HG02763 (cell line): ENCODE measurements around the gene SSTR3.
"Not testable (repeated sequence)": the region's sequence is repeated elsewhere in the genome, so short reads cannot be mapped to it uniquely, and the experiment has no call there.

ENCODE experiments used
- ATAC-seq: cut with Tn5 transposase; IDR thresholded peaks from one replicate; pipeline ENCODE4 v1.9.1; 2021; ENCODE audit warnings: mild to moderate bottlenecking, moderate library complexity; ENCODE audit not compliant: unreplicated experiment

SSTR3 gene

DNA sequence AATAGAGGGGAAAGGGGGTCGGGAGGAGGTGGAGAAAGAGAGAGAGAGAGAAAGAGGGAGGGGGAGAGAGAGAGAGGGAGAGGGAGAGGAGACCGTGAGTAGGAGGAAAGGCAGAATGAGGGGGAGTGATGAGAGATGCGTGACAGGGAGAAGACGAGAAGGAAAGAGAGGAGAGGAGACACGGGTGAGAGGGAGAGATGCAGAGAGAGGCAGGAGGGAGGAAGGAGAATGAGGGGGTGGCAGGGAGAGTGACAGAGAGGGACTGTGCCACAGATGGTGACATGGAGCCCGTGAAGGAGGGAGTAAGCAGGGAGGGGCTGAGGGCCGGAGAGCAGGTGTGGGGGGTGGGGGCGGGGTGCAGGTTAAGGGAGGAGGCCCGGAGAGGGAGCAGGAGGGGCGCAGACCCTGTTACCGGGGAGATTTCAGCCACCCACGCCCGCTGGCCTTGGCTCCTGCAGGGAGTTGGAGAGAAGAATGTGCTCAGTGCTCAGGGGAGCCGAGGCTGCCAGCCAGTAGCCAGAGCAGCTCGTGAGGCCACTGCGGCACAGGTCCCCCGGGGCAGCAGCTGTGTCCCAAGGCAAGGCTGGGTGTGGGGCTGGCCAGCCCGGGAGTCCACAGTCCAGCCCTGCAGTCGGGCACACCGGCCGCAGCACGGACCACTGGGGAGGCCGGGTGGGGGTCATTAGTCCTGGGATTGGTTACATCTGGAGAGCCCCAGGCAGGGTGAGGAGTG lies at the start of gene SSTR3:
Gene SSTR3 (minus strand): TSS at position 304 of the 733 bp plus-strand sequence. CDS start 4,674 bp downstream, outside the sequence.
- ATAC-seq = no peak

DNA sequence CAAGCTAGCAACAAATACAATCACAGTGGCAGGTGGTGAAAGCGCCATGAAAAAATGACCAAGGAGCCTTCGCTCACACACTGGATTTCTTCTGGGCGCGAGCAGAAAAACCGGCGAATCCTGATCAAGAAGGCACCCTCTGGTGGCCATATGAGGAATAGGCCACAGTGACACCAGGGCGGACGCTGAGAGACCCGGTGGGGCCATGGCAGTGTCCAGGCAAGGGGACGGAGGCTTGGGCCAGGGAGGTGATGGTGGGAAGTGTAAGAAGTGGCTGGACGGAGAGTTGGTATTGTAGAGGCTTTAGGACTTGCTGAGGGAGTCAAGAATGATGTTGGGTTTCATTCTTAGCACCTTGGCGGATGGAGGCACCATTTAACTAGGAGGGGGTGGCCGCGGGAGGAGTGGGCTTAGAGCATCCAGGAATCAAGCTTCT lies 48.6 kb upstream of the SSTR3 start:
- ATAC-seq = no peak

DNA sequence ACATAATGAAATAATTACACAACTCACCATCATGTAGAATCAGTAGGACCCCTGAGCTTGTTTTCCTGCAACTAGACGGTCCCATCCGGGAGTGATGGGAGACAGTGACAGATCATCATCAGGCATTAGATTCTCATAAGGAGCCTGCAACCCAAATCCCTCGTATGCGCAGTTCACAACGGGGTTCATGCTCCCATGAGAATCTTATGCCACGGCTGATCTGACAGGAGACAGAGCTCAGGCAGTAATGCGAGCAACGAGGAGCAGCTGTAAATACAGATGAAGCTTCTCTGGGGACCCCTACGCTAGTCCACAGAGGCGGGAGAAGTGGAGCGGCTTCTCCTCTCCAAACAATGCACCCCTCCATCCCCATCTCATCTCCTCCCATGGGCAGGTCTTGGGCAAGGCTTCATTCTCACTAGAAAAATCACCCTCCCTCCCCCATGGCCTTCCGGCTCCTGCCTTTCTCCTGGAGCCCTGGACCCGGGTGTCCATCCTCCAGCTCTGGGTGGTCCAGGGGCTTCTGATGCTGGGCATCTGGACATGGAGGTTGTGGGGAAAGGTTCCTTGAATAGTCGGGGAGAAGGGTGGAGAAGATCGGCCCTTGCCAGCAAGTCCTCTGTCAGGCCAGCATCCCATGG lies 48.0 kb upstream of the SSTR3 start:
- no peak for ATAC-seq

DNA sequence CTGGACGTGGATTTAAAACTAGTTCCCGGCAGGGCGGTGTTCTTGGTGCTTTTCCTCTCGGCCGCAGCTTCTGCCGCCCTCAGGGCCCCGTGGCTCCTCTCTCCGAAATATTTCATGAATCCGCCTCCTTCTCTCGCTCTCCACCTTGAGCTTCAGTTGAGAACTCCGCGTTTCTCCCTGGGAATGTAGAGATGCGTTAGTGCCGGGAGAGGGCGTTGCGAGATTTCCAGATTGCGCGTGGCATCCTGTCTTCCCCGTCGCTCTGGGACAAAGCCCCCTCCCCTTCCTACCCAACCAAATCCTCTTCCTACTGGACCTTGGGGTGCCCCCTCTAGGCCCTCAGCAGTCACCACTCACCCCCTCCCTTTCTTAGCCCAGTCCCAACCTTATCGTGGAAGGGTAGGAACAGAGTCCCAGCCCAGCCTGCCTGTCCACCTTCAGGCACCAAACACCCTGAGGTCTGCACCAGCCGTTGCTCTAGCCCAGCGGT lies 47.3 kb upstream of the SSTR3 start:
- no peak for ATAC-seq

DNA sequence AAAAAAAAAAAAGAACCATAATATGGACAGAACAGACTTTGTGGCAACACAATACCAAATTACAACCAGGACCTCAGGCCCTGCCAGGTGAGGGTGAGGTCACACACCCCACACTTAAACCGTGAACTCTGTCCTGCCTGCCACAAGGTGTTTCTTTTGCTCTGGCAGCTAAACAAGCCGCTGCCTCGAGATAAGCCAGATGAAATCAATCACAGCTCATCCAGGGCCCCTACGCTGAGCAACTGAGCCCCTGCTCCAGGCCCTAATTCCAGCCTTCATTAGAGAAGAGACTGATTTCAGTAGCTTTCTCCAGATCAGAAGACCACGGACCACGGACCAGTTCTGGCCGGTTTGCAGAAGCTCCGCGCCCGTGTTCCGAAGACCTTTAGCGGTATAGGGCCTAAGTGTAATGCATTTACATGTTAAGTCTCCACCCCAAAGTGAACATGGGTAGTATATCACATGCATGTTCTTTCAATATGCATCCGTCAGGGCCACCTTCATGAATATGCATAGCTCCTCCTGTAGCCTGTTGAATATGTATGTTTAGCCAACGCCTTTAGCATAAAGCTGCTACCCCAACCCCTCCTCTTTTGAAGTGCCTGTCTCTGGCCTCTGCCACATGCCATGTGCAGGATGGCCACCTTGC lies 46.6 kb upstream of the SSTR3 start:
- no peak for ATAC-seq

DNA sequence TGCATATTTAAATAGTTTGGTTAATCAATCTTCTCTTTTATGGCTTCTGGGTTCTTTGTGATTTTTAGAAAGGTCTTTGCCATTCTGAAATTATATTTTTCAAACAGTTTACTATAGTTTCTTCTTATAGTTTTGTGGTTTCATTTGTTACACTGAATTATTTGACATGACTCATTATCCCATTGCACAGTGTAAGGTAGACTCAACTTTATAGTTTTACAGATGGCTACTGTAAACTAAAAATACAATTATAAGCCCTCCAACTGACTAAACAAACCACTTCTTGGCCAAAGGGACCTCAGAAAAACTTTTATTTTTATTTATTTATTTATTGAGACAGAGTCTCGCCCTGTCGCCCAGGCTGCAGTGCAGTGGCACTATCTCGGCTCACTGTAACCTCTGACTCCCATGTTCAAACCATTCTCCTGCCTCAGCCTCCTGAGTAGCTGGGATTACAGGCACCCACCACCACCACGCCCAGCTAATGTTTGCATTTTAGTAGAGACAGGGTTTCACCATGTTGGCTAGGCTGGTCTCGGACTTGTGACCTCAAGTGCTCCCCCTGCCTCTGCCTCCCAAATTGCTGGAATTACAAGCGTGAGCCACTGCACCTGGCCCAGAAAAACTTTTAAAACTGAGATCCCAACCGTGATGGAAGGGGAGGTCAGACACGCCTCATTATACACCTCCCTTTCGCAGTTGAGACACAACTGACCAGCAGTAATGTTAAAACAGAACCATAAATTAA lies 45.9 kb upstream of the SSTR3 start:
- no peak for ATAC-seq

DNA sequence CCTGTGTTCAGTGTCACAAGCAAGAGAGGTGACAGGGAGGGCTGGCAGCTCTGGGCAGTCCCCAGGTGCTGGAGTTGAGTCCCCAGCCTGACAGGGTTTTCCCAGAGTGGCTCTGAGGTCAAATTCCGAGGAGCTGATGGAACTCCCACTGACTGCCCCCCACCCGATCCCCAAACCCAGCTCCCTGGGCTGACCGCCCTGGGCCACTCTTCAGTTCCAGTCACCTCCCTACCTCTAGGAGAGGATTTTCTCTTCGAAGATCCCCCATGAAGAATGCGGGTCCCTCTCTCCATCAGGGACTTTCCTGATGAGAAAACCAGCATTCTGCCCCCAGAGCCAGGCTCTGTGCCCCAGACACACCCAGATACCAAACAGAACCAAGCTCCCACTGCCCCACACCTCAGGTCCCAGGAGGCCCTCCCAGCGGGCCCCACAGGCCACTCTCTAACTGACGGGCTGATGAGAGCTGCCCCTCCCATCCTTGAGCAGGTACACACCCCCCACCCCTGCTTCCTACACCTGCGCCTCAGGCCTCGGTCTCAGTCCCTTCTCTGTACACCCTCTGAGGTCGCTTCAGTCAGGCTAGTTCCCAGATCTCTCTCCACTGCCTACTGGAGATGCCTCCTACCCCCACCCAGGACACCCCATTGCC lies 43.9 kb upstream of the SSTR3 start:
- no peak for ATAC-seq

DNA sequence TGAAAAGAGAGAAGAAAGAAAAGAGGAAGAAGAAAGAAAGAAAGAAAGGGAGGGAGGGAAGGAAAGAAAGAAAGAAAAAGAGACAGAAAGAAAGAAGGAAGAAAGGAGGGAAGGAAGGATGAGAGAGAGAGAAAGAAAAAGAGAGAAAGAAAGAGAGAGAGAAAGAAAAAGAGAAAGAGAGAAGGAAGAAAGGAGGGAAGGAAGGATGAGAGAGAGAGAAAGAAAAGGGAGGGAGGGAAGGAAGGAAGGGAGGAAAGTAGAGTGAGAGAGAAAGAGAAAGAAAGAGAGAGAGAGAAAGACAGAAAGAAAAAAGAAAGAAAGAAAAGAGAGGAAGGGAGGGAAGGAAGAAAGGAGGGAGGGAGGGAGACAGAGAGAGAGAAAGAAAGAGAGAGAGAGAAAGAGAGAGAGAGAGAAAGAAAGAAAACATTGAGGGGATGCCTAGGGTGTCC lies 43.3 kb upstream of the SSTR3 start:
- ATAC-seq = no peak

DNA sequence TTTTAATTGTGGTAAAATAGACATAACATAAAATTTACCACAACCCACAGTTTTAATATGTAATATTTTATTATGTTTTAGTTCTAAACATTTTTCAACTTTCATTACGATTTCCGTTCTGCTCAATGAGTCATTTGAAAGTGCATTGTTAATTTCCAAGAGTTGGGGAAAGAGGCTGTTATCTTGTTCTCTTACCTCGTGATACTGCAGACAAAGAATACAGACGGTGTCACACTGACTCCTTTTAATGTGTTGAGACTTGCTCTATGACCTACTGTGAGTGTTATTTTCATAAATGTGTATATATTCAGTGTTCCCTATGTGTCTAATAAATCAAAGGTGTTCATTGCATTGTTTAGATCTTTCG lies 42.6 kb upstream of the SSTR3 start:
- no peak for ATAC-seq

DNA sequence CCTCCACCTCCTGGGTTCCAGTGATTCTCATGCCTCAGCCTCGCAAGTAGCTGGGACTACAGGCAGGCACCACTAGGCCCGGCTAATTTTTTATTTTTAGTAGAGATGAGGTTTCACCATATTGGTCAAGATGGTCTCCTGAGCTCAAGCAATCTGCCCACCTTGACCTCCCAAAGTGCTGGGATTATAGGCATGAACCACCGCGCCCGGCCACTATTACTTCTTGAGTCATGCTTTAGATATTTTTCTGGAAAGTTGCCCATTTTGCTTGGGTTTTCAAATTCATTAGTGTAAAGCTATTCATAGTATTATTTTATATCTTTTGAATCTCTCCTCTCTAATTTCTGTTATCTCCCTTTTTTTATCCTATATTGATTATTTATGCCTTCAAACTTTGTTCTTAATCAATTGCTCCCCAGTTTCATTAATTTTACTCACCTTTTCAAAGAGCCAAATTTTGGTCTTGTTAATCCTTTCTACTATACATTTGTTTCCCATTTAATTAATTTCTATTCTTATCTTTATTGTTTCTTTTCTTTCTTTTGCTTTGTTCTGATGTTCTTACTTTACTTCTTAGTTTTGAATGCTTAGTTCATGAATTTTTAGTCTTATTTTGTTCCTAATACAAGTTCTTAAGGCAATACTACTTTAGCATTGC lies 42.1 kb upstream of the SSTR3 start:
- ATAC-seq = no peak

DNA sequence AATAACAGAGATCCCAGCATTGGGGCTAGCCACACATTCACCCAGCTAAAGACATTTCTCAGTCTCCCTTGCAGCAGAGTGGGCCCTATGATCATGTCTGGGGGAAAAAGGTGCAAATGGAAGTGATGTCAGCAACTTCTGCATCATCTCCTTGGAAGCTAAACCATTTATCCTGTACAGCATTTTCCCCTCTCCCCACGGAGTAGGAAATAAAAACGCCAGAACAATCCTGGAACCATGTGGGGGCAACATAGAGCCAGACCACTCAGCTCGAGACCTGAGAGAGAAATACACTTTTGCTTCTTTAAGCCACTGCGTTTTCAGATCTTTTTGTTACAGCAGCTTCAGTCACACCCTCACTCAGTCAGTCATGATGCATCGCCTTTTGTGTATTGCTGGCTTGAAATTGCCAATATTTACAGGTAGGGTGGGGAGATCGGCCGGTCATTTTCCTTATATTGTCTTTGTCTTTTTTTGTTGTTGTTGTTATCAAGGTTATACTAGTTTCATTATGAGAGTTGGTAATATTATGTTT lies 40.9 kb upstream of the SSTR3 start:
- ATAC-seq = no peak

DNA sequence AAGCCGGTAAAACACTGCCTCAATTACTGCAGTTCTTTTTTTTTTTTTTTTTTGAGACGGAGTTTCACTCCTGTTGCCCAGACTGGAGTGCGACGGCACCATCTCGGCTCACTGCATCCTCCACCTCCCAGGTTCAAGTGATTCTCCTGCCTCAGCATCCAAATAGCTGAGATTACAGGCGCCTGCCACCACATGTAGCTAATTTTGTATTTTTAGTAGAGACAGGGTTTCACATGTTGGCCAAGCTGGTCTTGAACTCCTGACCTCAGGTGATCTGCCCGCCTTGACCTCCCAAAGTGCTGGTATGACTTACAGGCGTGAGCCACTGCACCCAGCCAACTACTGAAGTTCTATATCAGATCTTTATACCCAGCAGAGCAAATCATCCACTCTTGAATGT lies 39.6 kb upstream of the SSTR3 start:
- ATAC-seq = not testable (repeated sequence)

DNA sequence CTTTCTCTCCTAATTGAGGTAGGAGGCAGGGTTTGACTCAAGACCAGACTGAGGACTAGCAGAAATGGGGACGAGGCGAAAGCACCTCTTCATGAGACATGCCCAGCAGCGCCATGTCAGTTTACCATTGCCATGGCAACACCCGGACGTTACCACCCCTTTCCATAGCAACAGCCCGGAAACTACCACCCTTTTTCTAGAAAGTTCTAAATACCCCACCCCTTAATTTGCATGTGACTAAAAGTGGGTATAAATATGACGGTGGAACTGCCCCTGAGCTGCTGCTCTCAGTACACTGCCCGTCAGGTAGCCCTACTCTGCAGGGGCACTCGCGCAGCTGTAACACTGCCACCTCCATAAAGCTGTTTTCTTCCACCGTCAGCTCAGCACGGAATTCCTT lies 37.7 kb upstream of the SSTR3 start:
- no peak for ATAC-seq

DNA sequence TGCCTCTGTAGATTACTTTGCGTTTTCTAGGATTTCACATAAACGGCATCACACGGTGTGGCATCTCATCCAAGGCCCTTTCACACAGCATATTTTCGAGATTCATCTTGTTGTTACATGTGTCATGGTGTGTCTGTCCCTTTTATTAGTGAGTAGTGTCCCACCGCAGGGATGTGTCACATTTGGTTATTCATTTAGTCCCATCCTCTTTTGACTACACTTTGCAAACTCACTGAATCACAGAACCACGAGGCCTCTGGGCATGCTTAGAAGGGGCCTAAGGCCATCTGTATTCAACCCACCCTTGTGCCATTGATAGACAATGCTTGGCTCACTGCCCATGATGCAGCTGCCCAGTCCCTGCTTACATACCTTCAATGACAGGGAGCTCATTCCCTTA lies 36.0 kb upstream of the SSTR3 start:
- ATAC-seq = no peak

DNA sequence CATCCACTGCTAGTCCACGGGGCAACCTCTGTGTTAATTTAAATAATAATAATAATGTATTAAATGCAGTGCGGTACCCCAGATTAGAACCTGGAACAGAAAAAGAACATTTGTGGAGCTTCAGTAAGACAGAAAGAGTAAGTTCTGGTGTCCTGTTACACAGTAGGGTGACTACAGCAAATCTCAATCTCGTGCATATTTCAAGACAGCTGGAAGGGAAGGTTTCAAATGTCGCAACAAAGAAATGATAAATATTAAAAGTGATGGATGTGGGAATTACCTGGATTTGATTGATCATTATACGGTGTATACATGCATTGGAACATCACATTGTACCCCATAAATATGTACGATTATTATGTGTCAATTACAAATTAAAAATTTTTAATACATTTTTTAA lies 33.5 kb upstream of the SSTR3 start:
- no peak for ATAC-seq

DNA sequence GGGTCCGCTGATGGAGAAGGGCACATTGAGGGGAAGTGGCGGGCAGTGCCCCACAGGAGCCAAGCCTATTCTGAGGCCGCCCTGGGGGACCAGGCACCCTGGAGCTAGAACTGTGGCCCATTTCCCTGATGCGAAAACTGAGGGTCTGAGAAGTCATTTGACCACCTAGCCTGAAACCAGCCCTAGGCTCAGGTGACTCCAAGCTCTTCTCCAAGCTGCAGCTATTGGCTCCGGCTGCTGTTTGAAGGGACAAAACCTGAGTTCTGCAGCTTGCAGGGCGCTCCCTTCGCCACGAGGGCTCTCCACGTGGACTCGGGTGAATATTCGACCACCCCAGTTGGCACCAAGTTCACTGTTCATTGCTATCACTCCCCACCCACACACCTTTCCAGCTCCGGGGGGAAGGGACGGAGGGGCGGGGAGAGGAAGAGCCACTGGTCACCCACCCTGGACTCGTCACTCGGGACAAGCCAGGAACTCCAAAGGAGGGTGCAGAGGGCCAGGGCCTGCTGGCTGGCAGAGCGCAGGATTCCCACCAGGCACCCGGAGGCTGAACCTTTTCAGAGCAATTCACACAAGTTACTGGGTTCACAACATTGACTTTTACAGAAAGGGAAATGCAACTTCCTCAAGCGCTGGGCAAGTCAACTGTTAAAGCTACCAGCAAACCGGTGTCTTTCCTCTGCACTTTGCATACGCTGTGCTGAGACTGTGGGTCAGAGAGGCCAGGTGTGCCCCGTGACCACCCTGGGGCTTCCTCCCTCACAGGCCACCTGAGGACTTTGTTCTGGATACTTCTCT lies 32.8 kb upstream of the SSTR3 start:
- ATAC-seq = no peak

DNA sequence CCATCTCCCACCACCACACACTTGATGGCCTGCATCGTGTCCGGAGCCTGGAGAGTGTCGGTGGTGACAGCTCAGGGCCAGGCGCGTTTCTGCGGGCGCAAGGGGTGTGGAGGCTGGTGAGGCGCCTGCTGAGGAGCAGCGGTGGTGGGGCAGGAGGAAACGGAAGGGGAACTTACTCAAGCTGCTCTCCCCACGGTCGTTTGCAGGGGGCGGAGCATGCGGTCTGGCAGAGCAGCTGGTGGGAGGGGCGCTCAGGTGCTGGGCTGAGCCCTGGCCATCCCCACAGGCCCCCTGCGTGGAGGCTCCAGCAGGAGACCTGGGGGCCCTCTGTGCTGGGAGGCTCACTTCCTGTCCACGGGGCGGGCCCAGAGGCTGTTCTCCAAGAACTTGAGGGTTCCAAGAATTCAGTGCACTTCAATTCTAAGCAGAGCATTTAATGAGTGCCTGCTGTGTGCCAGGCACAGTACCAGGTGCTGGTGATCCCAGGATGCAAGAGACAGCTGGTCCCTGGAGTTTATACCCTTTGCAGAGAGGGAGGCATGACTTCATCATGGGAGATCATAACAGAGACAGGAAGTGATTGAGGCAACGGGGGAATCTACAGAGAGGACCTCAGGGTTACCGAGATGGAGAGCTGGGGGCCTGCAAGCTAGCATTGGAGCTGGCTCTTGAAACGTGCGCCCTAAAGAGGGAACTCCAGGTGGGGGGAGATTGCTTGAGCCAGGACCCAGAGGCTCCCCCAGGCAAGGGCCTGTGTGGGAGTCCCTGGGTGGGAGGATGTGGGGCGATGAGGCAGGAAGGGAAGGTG lies 32.0 kb upstream of the SSTR3 start, which contains the start of gene RAC2:
Gene RAC2 (minus strand): TSS at position 156 of the 808 bp plus-strand sequence. CDS start 121 bp downstream, at position 35.
- ATAC-seq = peak; percentile 42
